ENCODE data around the gene VSTM5. TPM values are rescaled to one million over a fixed set of nuclear protein-coding genes. Genes with fewer than 3 reads are reported as not detected.

VSTM5 gene
- total and polyA plus RNA-seq, 10 donors: not detected

DNA sequence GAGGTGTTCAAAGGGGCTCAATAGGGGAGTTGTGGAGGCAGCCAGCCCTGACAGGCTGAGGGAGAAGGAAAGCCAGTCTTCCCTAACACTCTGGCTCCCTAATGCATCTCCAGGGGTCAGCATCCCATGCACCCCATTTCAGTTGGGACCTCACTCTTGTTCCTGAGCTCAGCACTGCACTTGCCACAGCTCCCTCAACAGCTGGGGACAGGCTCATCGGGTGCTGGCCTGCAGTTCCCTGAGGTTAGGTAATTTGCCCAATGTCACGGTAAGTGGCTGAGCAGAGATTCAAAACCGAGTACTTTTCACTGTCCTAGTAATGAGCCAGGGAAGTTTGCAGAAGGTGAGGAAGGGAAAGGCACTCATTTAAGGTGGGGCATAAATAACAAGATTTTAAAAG lies 20.8 kb downstream of the VSTM5 start:
- intact Hi-C loops (cut with DNase I; ENCODE audit: low total_unique reads): no loop called here
- DNase-seq: no peak
- Histone ChIP-seq H3K4me3 (no peak overlapping the region), H3K36me3 (no peaks in the 10 kb centered on the region), H3K9me3 (no peaks in the 10 kb centered on the region), H3K27me3 (replicated peaks in 1 of 7) (no peaks in the 10 kb centered on the region), H3K4me1 (no peaks in the 10 kb centered on the region), H3K27ac (no peak overlapping the region)
- 76 to 84% (median 80%) methylated on average over 3 of the region's 3 CpGs for WGBS, 5 donors
- TF ChIP-seq, protein P1, sequence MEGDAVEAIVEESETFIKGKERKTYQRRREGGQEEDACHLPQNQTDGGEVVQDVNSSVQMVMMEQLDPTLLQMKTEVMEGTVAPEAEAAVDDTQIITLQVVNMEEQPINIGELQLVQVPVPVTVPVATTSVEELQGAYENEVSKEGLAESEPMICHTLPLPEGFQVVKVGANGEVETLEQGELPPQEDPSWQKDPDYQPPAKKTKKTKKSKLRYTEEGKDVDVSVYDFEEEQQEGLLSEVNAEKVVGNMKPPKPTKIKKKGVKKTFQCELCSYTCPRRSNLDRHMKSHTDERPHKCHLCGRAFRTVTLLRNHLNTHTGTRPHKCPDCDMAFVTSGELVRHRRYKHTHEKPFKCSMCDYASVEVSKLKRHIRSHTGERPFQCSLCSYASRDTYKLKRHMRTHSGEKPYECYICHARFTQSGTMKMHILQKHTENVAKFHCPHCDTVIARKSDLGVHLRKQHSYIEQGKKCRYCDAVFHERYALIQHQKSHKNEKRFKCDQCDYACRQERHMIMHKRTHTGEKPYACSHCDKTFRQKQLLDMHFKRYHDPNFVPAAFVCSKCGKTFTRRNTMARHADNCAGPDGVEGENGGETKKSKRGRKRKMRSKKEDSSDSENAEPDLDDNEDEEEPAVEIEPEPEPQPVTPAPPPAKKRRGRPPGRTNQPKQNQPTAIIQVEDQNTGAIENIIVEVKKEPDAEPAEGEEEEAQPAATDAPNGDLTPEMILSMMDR (IDR thresholded peaks at IDR 0.05 in 8 of 11, conservative IDR thresholded peaks at IDR 0.05 in 3 of 11): no peak

DNA sequence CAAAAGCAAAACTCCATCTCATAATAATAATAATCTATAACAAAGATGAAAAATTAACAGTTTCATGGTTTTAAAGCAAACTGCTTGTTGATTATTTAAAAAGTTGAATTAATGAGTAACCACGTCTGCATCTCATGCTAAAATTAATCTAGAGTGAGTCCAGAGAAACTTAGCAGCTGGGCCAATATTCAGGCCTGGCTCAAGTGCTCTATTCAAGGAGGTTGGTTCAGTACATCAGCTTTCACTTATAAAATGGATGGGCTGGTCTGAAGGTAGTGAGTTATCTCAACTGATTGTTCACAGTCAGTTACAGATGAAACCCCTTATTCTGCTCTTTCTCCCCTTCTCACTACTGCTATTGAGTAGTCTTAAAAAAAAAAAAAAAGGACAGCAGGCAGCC lies 23.1 kb downstream of the VSTM5 start:
- Histone ChIP-seq H3K27ac (no peak overlapping the region), H3K27me3 (replicated peaks in 1 of 7) (no peaks in the 10 kb centered on the region), H3K4me1 (no peaks in the 10 kb centered on the region), H3K9me3 (no peaks in the 10 kb centered on the region), H3K4me3 (no peak overlapping the region), H3K36me3 (no peaks in the 10 kb centered on the region)
- intact Hi-C loops (cut with DNase I; ENCODE audit: low total_unique reads): no loop called here
- TF ChIP-seq POLR2AphosphoS5 (IDR thresholded peaks at IDR 0.05): no peak
- no peak for TF ChIP-seq POLR2A (IDR thresholded peaks at IDR 0.05)
- 76 to 95% (median 91%) methylated on average over 1 of the region's 1 CpG for WGBS, 5 donors
- DNase-seq: no peak

DNA sequence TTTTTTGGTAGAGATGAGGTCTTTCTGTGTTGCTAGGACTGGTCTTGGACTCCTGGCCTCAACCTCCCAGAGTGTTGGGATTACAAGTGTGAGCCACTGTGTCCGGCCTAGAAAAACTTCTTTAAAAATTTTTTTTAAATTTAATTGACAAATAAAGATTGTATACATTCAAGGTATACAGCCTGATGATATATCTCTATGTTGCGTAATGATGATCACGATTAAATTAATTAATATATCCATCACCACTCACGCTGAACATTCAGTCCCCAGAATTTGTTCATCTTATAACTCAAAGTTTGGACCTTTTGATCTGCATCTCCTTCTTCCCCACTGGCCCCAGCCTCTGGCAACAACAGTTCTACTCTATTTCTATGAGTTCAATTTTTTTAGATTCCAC lies 27.2 kb downstream of the VSTM5 start:
- TF ChIP-seq POLR2A (IDR thresholded peaks at IDR 0.05) (no peak), POLR2AphosphoS5 (IDR thresholded peaks at IDR 0.05) (no peak)
- TF ChIP-seq, protein P1 (IDR thresholded peaks at IDR 0.05 in 8 of 11, conservative IDR thresholded peaks at IDR 0.05 in 3 of 11): no peak
- intact Hi-C loops (cut with DNase I; ENCODE audit: low total_unique reads): no loop called here
- H3K27me3 ChIP-seq (replicated peaks in 1 of 7): no peaks in the 10 kb centered on the region
- no peaks in the 10 kb centered on the region for H3K4me1 ChIP-seq
- WGBS, 5 donors: 89 to 95% (median 94%) methylated on average over 4 of the region's 4 CpGs
- no peak overlapping the region for H3K4me3 ChIP-seq
- no peaks in the 10 kb centered on the region for H3K9me3 ChIP-seq
- H3K36me3 ChIP-seq: peaks cover 0 to 9% (median 0%) of the 10 kb centered on the region in 6 donors
- no peak overlapping the region for H3K27ac ChIP-seq
- no peak for DNase-seq

DNA sequence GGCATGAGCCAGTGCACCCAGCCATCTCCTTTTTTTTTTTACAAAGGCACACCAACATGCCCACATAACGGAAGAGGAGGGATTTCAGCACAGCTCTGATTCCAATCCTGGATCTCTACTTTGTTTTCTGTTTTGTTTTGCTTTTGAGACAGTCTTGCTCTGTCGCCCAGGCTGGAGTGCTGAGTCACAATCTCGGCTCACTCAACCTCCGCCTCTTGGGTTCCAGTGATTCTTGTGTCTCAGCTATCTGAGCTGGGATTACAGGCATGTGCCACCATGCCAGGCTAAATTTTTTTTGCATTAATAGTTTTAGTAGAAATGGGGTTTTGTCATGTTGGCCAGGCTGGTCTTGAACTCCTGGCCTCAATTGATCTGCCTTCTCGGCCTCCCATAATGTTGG lies 28.1 kb downstream of the VSTM5 start:
- intact Hi-C loops (cut with DNase I; ENCODE audit: low total_unique reads): no loop called here
- no peak overlapping the region for H3K4me3 ChIP-seq
- no peak for TF ChIP-seq POLR2AphosphoS5 (IDR thresholded peaks at IDR 0.05)
- TF ChIP-seq, protein P1 (IDR thresholded peaks at IDR 0.05 in 8 of 11, conservative IDR thresholded peaks at IDR 0.05 in 3 of 11): no peak
- no peak for TF ChIP-seq POLR2A (IDR thresholded peaks at IDR 0.05)
- no peak for DNase-seq
- 87 to 96% (median 93%) methylated on average over 5 of the region's 5 CpGs for WGBS, 5 donors
- peaks cover 0 to 11% (median 0%) of the 10 kb centered on the region in 6 donors for H3K36me3 ChIP-seq
- no peaks in the 10 kb centered on the region for H3K4me1 ChIP-seq
- H3K27me3 ChIP-seq (replicated peaks in 1 of 7): no peaks in the 10 kb centered on the region
- H3K27ac ChIP-seq: no peak overlapping the region
- H3K9me3 ChIP-seq: no peaks in the 10 kb centered on the region

DNA sequence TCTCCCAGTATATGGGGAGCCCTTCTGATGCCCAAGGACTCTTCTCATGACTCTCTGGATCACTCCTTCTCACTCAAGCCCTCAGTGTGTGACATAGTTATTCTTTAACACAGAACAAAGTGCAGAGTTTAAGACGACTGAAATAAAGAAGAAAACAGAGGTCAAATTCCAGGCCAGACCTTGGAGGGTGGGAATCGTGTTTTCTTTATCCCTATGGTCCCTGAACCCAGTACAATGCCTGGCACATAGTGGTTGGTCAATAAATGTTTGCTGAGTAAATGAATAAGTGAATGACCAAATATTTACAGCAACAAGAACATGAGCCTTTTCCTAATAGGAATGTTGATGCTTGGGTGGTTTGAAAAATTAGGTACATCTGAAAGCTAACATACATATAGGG lies 28.8 kb downstream of the VSTM5 start:
- no peak for DNase-seq
- Histone ChIP-seq H3K27ac (no peak overlapping the region), H3K4me3 (no peak overlapping the region), H3K36me3 (peaks cover 0 to 16% (median 0%) of the 10 kb centered on the region in 6 donors), H3K27me3 (replicated peaks in 1 of 7) (no peaks in the 10 kb centered on the region), H3K4me1 (no peaks in the 10 kb centered on the region), H3K9me3 (no peaks in the 10 kb centered on the region)
- 64 to 80% (median 70%) methylated on average over 2 of the region's 2 CpGs for WGBS, 5 donors
- TF ChIP-seq POLR2AphosphoS5 (IDR thresholded peaks at IDR 0.05): no peak
- TF ChIP-seq, protein P1 (IDR thresholded peaks at IDR 0.05 in 8 of 11, conservative IDR thresholded peaks at IDR 0.05 in 3 of 11): no peak
- intact Hi-C loops (cut with DNase I; ENCODE audit: low total_unique reads): no loop called here
